Testis (tissue), 2 donors: ENCODE measurements around the gene PPP2R5B.

Source experiments
- POLR2A ChIP-seq: fragments of 450-650 bp; IDR thresholded peaks from one replicate; pipeline ENCODE4 v1.6.1; 2017; ENCODE audit warnings: antibody characterized with exemption, mild to moderate bottlenecking, moderate library complexity
- TF ChIP-seq, protein P1 (sequence below), 3 experiments: fragments of 450-650 bp in 2 of 3; fragments of 200-600 bp in 1 of 3; sonication (generic) in 1 of 3; IDR thresholded peaks; one replicate each; pipeline ENCODE4 v1.5.1; 2016 to 2019; ENCODE audit warnings: antibody characterized with exemption in 3 of 3, mild to moderate bottlenecking in 2 of 3, moderate library complexity in 1 of 3

DNA sequence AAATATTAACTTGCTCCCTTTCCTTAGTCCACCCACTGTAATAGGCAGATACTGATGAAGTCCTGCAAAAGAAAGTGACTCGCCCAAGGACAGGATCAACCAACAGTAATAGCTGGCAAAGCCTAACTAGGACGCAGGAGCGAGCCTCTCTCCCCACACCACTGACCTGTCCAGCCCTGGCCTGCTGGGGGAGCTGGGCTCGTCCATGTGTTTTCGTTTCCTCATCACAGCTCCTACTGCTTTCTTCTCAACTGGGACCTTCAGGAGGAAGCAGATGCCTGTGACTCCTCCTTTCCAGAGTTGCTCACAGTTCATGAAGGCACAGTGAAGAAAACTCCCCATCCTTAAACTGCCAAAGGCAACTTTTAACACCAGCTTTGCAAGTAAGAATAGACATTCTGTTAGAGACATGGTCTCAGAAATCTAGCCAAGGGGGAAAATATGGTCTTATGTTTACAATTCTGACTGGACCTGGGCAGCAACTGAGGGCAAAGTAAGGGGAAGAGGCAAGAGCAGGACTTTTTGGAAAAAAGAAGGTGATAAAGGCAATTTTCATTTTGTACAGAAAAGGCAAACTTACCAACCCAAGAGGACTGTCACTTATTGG is 22.8 kb downstream of the PPP2R5B start:
- TF ChIP-seq, protein P1, sequence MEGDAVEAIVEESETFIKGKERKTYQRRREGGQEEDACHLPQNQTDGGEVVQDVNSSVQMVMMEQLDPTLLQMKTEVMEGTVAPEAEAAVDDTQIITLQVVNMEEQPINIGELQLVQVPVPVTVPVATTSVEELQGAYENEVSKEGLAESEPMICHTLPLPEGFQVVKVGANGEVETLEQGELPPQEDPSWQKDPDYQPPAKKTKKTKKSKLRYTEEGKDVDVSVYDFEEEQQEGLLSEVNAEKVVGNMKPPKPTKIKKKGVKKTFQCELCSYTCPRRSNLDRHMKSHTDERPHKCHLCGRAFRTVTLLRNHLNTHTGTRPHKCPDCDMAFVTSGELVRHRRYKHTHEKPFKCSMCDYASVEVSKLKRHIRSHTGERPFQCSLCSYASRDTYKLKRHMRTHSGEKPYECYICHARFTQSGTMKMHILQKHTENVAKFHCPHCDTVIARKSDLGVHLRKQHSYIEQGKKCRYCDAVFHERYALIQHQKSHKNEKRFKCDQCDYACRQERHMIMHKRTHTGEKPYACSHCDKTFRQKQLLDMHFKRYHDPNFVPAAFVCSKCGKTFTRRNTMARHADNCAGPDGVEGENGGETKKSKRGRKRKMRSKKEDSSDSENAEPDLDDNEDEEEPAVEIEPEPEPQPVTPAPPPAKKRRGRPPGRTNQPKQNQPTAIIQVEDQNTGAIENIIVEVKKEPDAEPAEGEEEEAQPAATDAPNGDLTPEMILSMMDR (IDR thresholded peaks at IDR 0.05) = no peak
- no peak for TF ChIP-seq POLR2A
